GM19452 (cell line): ENCODE measurements around the gene KAZN.

Source experiments
- ATAC-seq: cut with Tn5 transposase; IDR thresholded peaks from one replicate; pipeline ENCODE4 v1.9.1; 2021; ENCODE audit not compliant: unreplicated experiment

The KAZN gene

DNA sequence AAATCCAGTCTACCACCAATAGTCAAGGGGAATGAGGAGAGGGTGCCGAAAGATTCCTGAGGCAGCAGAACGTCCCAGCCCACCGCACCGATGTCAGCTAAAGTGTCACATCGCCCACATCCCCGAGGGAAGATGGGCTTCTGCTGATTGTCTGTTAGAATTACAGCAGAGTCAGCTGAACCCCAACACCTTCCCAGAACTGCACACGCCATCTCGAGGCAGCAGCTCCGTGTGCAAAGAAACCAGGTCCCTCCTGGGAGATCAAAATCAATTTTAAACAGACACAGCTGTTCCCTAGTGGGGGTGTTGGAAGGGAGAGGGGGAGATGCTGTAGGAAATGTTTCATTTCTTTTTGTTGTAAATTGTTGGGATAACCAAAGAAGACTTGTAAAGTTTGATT lies 12.8 kb upstream of the KAZN start:
- no peak for ATAC-seq

DNA sequence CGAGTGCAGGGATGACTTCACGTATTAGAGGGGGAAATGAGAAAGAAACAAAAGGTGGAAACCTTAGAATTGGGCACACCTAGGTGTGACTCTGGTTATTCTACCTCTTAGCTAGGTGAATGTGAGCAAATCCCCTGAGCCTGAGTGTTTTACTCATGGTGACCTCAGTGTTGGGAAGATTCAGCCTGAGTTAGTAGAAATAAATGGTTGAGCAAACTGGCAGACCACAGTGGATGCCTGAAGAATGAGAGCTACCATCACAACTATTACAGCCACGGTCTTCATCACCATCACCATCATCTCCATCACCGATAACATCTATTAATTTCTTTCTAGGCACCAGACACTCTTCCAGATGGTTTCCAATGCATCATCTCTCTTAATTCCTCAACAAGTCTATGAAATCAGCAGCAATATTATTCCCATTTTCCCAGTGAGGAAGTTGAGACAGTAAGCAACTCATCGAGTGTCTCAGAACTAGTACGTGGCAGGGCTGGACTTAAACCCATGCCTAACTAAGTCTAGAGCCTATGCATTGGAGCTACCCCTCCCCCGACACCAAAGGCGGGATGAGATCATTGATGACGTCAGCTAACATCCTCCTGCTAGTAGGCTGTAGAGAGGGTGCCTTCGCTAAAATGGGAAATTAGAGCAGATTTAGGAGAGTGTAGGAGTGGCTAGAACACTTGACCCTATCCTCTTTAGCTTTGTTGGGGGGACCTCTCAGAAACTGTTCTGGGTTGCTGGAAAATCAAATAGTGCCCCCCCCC lies 7.9 kb upstream of the KAZN start:
- ATAC-seq = no peak

DNA sequence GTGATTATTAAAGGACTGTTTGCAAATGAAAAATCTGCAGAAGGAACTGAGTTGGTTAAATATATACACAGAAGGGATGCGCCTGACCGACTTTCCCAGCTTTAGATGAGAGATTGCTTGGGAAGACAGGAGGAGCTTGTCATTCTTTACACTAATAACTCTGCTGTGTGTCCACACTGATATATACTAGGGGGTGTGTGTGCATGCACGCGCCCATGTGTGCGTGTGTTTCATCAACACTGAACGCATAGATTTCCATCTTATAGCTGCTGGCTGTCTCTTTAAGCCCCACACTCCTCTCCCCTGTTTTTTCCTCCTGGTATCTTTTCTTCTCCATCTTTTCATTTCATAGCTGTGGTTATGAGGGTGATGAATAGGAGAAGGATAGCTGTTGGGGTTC lies 6.9 kb upstream of the KAZN start:
- no peak for ATAC-seq

DNA sequence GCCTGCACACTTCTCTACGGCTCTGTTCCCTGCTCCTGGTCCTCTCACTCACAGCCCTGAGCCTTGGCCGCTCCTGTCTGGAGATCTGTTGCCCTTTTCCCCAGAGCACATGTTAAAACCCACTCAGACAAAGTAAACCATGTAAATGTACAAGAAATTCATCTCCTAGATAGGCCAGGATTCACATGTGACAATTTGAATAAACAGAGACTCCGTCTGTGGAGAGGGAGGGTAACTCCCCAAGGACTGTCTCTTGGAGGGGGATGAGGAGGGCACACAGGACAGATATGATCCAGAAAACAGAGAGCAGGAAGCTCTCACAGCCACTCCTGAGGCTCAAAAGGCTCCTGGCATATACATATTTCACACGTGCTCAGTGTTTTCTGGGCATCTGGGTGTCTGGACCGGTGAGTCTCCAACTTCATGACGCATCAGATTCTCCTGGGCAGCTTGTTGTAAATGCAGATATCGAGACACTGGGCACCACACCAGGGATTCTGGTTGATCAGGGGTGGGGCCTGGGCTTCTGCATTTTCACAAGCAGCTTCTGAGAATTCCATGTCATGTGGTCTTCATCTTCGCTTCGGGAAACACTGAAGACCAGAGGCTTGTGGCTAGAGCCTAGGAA lies 6.4 kb upstream of the KAZN start:
- no peak for ATAC-seq

DNA sequence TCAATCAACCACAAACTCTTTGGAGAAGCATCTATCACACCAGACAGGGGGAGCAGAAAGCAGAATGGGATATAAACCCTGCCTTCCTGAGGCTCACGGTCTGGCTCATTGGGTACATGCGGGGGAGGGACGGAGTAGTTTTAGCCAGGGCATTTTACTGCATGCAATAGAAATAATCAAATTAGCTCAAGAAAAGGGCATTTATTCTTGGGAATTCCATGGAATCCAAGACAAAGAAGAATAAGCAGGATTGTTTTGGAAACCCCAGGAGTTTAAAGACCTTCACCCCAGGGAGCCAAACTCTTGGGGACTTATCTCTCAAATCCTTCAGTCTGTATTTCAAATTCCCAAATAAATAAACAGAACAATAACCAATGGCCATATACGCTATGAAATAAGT lies 5.2 kb upstream of the KAZN start:
- no peak for ATAC-seq

DNA sequence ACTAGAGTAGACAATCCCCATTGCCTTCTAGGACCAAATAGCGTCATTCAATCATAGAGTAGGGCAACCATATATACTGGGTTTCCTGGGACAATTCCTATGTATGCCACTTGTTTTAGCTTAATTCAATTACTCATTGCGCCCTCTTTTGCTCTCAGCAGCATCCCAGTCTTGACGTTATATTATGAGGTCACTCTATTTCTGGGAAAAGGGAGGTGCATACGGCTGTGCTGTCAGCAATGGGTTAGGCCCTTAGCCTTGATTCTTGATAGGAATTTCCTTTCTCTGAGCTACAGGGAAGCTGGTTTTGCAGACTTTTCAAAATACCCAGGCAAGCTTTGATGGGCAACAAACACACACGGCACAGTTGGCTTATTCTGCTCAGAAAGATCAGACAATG lies 4.4 kb upstream of the KAZN start:
- no peak for ATAC-seq

DNA sequence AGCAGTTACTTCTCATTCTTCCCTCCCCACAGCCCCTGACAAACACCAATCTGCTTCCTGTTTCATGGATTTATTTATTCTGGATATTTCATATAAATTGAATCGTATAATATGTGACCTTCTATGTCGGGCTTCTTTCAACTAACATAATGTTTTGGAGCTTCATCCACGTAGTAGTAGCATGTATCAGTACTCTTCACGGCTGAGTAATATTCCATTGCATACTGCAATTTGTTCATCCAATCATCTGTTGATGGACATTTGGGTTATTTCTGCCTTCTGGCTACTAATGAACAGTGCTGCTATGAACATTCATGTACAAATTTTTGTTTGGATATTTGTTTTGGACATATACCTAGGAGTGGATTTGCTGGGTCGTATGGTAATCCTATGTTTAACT lies 1.9 kb upstream of the KAZN start:
- no peak for ATAC-seq

DNA sequence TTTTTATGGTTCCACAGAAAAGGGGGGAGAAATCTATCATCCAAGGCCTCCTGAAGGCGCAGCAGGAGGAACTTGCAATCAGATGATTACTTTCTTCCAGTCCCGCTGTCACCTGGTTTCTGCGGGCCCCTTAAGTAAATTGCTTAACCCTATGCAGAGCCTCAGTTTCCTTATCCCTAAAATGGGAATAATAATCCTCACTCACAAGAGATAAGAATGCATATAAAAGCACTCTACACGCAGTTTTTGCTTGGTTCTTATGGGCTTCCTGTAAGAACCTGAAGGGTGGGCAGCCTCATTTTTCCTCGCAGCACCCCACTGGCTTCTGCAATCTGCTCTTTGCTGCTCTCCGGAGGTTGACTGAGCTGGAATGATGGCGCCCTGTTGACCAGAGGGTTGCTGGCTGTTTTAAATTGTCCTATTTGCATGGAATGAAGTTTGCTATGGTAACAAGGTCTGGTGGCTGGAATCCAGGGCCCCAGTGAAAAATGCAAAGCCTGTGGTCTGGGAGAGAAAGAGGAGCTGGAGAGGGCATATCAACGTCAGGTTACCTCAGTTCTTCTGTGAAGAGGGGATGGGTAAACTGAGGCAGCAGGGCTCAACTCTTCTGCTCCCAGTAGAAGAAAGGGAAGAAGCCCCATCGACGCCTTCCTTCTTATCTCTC lies 1.0 kb upstream of the KAZN start:
- no peak for ATAC-seq

DNA sequence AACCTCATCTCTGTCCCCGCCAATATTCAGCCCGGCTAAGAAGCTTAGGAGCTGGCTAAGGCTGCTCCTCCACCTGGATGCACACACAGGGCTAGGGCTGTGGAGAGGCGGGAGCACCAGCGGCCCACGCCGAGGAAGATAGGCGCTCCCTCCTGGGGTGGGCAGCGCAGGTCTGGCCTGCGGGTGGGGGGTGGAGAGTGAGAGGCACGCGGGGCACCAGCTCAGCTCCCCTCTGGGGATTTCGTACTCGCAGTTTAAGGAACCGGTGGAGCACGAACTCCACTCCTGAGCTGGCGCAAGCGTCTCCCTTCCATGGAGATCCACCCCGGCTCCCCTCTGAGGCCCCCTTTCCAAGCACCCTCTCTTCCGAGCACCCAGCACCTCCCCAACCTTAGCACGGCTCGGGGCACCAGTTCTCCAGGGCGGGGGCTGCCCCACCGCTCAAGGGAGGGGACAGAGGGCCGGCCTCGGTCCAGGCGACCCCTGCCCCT lies 433 bp upstream of the KAZN start:
- no peak for ATAC-seq

DNA sequence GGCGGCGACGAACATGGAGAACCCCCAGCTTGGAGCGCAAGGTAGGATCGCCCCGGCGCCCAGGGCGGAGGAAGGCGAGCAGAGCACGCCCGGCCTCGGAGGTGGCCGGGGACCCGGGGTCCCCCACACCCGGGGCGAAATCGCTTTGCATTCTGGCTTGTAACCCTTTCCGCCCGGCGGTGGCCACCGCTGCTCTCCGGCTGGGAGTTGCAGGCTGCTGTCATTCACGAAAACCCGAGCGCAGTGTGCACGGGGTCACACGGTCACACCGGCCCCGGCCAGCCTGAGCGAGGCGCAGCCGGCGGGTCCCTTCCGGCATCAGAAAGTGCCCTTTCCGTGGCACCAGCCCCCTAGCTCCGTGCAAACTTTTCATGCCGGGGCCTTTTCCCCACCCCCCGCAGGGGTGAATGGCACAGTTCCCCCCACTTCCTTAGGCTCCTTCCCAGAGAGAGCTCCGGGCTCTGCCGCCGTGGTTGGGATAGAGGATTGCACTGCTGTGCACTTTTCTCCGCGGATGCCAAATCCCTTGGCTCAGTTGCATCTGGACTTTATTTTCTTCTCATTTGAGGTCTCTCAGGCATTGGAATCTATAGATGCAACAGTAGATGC lies 802 bp downstream of the KAZN start:
- no peak for ATAC-seq

DNA sequence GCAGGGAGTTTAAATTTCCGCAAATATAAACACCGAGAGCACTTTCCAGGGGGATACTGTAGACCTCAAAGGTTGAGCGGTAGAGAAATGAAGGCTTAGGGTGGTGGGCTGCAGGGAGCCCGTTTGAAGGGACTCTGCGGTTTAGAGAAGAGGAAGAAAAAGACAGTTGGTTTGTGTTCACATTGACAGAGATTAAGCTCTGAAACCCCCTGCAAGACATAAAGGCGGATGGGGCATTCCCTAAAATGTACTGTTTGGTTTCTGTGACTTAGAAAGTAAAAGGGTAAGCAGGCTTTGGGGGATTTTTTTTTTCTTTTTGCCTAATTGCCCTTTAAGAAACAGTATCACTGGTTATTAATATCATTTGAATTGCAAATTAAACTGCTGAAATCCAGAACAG lies 1.3 kb downstream of the KAZN start:
- ATAC-seq = no peak

DNA sequence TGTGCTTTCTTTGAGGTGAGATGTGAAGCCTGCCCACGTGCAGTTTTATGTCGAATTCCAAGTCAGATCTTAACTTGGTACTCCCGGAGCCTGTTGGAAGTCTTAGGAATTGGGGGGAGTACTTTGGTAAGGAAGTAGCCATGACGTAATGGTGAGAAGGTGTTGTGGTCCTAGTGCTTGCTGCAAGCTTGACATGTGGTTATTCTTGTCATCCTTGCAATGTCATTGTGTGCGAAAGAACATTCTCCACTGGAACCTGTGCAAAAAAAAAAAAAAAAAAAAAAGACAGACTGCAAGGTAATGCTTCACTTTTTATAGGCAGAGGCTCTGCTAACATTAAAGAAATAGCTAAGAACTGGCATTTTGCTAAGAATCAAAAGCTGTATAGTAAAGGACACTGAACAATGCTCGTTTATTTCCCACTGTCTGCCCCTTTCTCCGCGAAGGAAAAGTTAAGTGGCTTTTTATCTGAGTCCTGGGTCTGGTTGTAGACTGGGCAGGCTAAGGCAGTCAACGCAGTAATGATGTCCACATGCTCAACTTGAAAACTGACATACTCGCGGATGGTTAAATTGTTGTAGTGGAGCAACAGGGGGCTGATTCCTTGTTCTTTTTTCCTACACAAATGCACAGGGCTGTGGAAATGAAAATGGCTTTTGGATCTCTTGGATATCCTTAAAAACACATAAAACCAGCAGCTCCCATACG lies 2.1 kb downstream of the KAZN start:
- ATAC-seq = no peak

DNA sequence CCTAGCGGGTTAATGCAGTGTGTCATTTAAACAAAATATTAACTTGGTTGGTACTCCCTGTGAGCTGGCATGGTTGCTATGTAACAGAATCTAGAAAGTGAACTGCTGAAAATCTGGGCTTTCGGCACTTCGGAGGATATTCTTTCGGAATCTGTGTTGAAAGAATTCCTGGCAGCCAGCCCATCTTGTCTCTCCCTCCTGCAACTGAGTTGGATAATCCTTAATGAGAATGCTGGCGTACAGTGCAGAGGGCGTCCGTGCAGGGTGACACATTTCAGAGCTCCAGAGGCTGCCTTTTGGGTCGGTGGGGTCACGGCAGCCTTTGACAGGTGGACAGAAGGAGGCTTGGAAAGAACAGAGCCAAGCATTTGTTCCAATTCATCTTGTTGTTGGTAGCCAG lies 3.7 kb downstream of the KAZN start:
- no peak for ATAC-seq

DNA sequence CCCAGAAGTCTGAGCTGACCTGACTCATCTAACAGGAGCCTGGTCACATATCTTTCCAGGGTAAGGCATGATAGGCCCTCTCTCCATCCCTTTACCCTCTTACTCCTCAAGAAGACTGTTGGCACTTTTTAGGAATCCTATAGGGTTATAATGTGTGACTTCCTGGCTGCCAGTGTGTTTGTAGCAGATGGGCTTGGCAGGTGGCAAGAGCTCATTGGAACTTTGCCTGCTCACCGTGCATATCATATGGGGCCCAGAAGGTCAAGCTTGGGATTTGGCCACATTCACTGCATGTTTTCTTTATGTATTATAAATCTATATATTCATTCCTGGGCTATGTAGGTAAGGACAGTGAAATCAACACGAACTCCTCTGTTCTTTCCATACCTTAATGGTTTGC lies 5.2 kb downstream of the KAZN start:
- ATAC-seq = no peak

DNA sequence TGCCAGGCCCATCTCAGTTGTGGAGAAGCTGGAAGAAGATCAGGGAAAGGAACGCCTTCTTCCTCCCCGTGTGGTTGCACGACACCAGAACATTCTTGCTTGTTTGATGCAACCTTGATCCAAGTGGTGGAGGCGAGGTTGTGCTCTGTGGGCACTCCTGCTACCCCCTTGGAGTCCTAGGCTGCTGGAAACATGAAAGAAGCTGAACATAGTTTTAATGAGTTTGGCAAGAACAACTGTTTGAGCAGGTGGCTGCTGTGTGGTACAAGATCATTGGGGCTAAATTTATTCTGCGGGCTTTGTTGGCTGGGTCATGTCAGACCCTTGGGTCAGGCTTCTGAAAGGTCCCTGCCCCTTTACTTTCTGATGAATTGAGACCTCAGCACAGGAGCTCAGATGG lies 5.9 kb downstream of the KAZN start:
- no peak for ATAC-seq

DNA sequence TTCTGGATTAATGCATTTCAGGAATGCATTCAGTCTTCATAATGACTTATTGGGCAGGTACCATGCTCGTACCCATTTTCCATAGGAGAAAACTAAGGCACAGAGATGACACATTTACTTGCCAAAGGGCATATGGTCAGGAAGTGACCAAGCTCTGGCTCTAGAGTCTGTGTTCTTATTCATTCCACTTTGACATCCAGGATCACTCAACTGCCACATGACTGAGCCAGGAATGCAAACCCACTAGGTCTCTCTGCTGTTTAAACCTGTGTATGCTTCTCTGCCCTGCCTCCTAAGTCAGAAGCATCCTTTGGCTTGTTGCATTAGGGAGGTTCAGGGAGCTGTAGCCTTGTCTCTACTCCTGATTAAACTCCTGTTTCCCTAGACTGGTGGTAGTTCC lies 7.5 kb downstream of the KAZN start:
- no peak for ATAC-seq

DNA sequence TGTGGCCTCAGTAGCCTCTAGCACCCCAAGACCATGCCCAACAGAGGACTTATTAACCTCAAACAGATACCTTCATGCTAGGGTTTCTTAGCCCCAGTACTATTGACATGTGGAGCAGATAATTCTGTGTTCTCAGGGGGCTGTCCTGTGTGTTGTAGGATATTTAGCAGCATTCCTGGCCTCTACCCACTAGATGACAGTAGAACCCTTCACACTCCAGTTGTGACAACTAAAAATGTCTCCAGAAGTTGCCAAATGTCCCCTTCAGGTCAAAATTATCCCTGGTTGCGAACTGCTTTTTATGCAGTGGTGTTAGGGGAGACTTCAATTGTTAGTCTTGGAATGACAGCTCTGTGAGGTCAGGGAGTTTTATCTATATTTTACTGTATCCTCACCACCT lies 8.1 kb downstream of the KAZN start:
- no peak for ATAC-seq

DNA sequence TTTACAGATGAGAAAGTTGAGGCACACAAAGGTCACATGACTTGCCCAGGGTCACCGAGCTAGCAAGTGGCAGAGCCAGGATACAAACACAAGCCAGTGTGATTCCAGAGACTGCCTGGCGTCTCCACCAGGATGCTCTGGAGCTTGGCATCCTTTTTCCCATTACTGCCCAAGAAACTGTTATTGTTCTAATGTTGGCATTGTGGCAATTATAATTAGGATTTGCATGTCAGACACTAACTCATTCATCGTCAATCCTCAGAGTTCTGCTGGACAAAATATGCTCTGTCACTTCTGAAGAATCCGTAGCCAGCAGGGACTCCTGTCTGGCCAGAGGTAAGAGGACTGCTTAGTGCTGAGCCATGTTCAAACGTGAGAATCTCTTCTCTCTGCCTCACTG lies 8.8 kb downstream of the KAZN start:
- ATAC-seq = no peak

DNA sequence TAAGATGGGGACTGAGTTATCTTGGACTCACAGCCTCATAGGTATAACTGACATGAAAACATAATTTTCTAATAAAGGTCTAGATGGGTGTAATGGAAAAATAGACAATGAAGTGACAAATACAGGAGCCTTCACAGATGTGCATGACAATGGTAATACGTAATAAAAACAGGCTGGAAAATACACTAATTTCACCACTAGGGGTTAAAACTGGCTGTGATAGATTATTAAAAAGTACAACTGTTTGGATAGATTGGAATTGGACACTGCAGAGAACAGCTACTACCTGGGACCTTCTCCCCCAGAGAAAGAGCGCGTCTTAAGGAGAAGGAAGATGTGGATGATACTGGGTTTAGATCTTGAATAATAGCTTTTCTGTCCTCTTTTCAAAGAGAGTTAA lies 9.8 kb downstream of the KAZN start:
- ATAC-seq = no peak

DNA sequence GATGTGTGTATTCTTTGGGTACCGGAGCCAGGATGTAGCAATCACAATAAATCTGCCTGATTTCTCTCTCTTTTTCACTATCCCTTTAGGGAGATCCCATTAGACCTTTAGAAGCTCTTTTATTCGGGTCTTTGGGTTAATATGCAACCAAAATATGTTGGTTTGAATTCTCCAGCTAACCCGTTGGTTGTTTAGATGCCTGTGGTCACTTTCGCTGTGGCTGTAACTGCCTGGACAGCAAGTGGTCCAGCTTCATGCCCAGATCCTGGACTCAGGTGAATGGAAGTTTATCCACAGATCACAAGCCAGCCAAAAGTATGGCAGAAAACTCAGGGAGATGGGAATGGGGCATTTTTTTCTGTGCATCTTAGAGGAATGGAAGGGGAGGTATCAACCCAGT lies 12.3 kb downstream of the KAZN start:
- ATAC-seq = no peak

DNA sequence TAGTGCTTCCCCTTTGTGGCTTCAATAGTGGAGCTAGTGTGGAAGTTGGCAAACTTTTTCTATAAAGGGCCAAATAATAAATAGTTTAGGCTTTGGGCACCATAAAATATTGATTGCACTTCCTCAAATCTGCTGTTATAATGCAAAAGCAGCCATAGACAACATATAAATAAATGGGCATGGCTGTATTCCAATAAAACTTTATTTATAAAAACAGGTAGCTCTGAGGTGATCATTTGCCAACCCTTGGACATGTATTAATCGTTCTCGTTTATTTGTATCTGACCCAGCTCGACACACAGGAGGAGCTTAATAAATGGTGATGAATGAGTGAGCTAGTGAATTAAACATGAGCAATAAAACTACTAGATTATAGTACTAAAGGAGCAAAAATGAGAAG lies 13.3 kb downstream of the KAZN start:
- ATAC-seq = no peak
